HEK293 (cell line): ENCODE measurements around the gene KCNH5.

Experiments
- CTCF ChIA-PET: fragments of 350-600 bp; formaldehyde crosslinking; extraction: SDS; loops from one replicate; lab custom pipeline; 2021; ENCODE audit warnings: antibody characterized with exemption; lab: Yijun Ruan, JAX
- POLR2A ChIA-PET: fragments of 300-600 bp; formaldehyde crosslinking; extraction: SDS; loops from one replicate; lab custom pipeline; 2020; ENCODE audit warnings: antibody characterized with exemption, inconsistent platforms; lab: Yijun Ruan, JAX
- H3K27ac ChIP-seq: fragments of 200-500 bp; sonication (Bioruptor generic); 2 replicates; pipeline ENCODE4 v1.5.1; 2014; ENCODE audit warnings: low read depth, low read length, control low read depth, inconsistent platforms; ENCODE audit errors: extremely low read depth
- H3K36me3 ChIP-seq, 2 experiments: fragments of 200-500 bp in 1 of 2; sonication (Bioruptor generic) in 1 of 2; 1 replicate in 1 of 2; 2 replicates in 1 of 2; pipeline ENCODE4 v1.5.1; 2014 to 2017; ENCODE audit warnings: inconsistent platforms in 2 of 2, low read length in 2 of 2; ENCODE audit not compliant: control insufficient read depth in 2 of 2, insufficient read depth in 1 of 2
- H3K4me1 ChIP-seq: fragments of 200-500 bp; sonication (Bioruptor generic); 2 replicates; pipeline ENCODE4 v1.5.1; 2014; ENCODE audit warnings: mild to moderate bottlenecking, low read length, inconsistent platforms; ENCODE audit not compliant: control insufficient read depth, insufficient read depth
- H3K4me3 ChIP-seq: 2 replicates; pipeline ENCODE4 v1.5.1; 2011; ENCODE audit warnings: low read depth, mild to moderate bottlenecking, control low read depth, low read length, moderate library complexity
- H3K9me3 ChIP-seq: fragments of 200-500 bp; sonication (Bioruptor generic); 2 replicates; pipeline ENCODE4 v1.5.1; 2014; ENCODE audit warnings: low read depth, low read length, inconsistent platforms; ENCODE audit not compliant: control insufficient read depth, insufficient read depth
- GLIS2 ChIP-seq: fragments of 450-650 bp; formaldehyde crosslinking; IDR thresholded peaks from 2 replicates; pipeline ENCODE4 v1.5.1; 2016; ENCODE audit warnings: missing biosample characterization, missing genetic modification characterization
- HOXD13 ChIP-seq: sonication (generic); formaldehyde crosslinking; IDR thresholded peaks from 2 replicates; pipeline ENCODE4 v1.8.0; 2022; ENCODE audit warnings: missing genetic modification reagents, borderline replicate concordance
- KLF16 ChIP-seq: fragments of 450-650 bp; formaldehyde crosslinking; IDR thresholded peaks from 2 replicates; pipeline ENCODE4 v1.5.1; 2017; ENCODE audit warnings: missing biosample characterization, missing genetic modification characterization
- OSR2 ChIP-seq: fragments of 450-650 bp; formaldehyde crosslinking; IDR thresholded peaks from 2 replicates; pipeline ENCODE4 v1.5.1; 2016; ENCODE audit warnings: missing biosample characterization, missing genetic modification characterization
- REPIN1 ChIP-seq: fragments of 450-650 bp; formaldehyde crosslinking; IDR thresholded peaks from 2 replicates; pipeline ENCODE4 v1.5.1; 2017; ENCODE audit warnings: missing biosample characterization, missing genetic modification characterization, low read depth
- SCRT2 ChIP-seq: fragments of 450-650 bp; formaldehyde crosslinking; IDR thresholded peaks from 2 replicates; pipeline ENCODE4 v1.5.1; 2016; ENCODE audit warnings: missing biosample characterization, missing genetic modification characterization
- TSHZ1 ChIP-seq: fragments of 450-650 bp; formaldehyde crosslinking; IDR thresholded peaks from 2 replicates; pipeline ENCODE4 v1.5.1; 2016; ENCODE audit warnings: missing biosample characterization, missing genetic modification characterization, borderline replicate concordance
- ZBTB8A ChIP-seq: fragments of 450-650 bp; formaldehyde crosslinking; IDR thresholded peaks from 2 replicates; pipeline ENCODE4 v1.5.1; 2016; ENCODE audit warnings: missing biosample characterization, missing genetic modification characterization
- ZNF175 ChIP-seq: fragments of 450-650 bp; formaldehyde crosslinking; IDR thresholded peaks from 2 replicates; pipeline ENCODE4 v1.5.1; 2016; ENCODE audit warnings: missing biosample characterization, missing genetic modification characterization
- ZNF202 ChIP-seq: fragments of 450-650 bp; formaldehyde crosslinking; IDR thresholded peaks from 2 replicates; pipeline ENCODE4 v1.5.1; 2016; ENCODE audit warnings: missing biosample characterization, missing genetic modification characterization, borderline replicate concordance
- ZNF341 ChIP-seq: fragments of 450-650 bp; formaldehyde crosslinking; IDR thresholded peaks from 2 replicates; pipeline ENCODE4; 2016; ENCODE audit warnings: low read depth, missing biosample characterization, missing genetic modification characterization
- ZNF350 ChIP-seq: fragments of 450-650 bp; formaldehyde crosslinking; IDR thresholded peaks from 2 replicates; pipeline ENCODE4 v1.5.0; 2017; ENCODE audit warnings: missing biosample characterization, mild to moderate bottlenecking, missing genetic modification characterization
- ZNF366 ChIP-seq: fragments of 450-650 bp; formaldehyde crosslinking; conservative IDR thresholded peaks from 2 replicates; pipeline ENCODE4 v1.5.1; 2016; ENCODE audit warnings: missing biosample characterization, missing genetic modification characterization
- ZNF48 ChIP-seq: fragments of 450-650 bp; formaldehyde crosslinking; IDR thresholded peaks from 2 replicates; pipeline ENCODE4 v1.5.1; 2016; ENCODE audit warnings: missing biosample characterization, missing genetic modification characterization
- ZNF600 ChIP-seq: fragments of 450-650 bp; formaldehyde crosslinking; IDR thresholded peaks from 2 replicates; pipeline ENCODE4 v1.5.1; 2016; ENCODE audit warnings: missing biosample characterization, missing genetic modification characterization
- ZNF707 ChIP-seq: fragments of 450-650 bp; formaldehyde crosslinking; IDR thresholded peaks from 2 replicates; pipeline ENCODE4 v1.5.1; 2016; ENCODE audit warnings: missing biosample characterization, missing genetic modification characterization
- ZNF747 ChIP-seq: fragments of 450-650 bp; formaldehyde crosslinking; IDR thresholded peaks from 2 replicates; pipeline ENCODE4 v1.5.1; 2016; ENCODE audit warnings: missing biosample characterization, missing genetic modification characterization
- ZNF791 ChIP-seq: fragments of 450-650 bp; formaldehyde crosslinking; IDR thresholded peaks from 2 replicates; pipeline ENCODE4 v1.5.1; 2016; ENCODE audit warnings: missing biosample characterization, missing genetic modification characterization
- ZNF830 ChIP-seq: fragments of 450-650 bp; IDR thresholded peaks from 2 replicates; pipeline ENCODE4 v1.5.0; 2018; ENCODE audit warnings: missing biosample characterization, missing genetic modification characterization, low read depth, mild to moderate bottlenecking, moderate library complexity
- ZNF843 ChIP-seq: fragments of 450-650 bp; formaldehyde crosslinking; IDR thresholded peaks from 2 replicates; pipeline ENCODE4 v1.5.1; 2016; ENCODE audit warnings: missing biosample characterization, missing genetic modification characterization
- ZSCAN30 ChIP-seq: fragments of 450-650 bp; IDR thresholded peaks from 2 replicates; pipeline ENCODE4 v1.5.1; 2018; ENCODE audit warnings: missing biosample characterization, mild to moderate bottlenecking, missing genetic modification characterization, moderate library complexity
- TF ChIP-seq, protein P1 (sequence below): fragments of 450-650 bp; formaldehyde crosslinking; IDR thresholded peaks from 2 replicates; pipeline ENCODE4 v1.5.1; 2017; ENCODE audit warnings: missing biosample characterization, missing genetic modification characterization
- TF ChIP-seq, protein P2 (sequence below): fragments of 450-650 bp; formaldehyde crosslinking; IDR thresholded peaks from 2 replicates; pipeline ENCODE4 v1.5.1; 2016; ENCODE audit warnings: missing biosample characterization, missing genetic modification characterization
- TF ChIP-seq, protein P3 (sequence below): fragments of 450-650 bp; formaldehyde crosslinking; IDR thresholded peaks from 2 replicates; pipeline ENCODE4 v1.5.1; 2016; ENCODE audit warnings: missing biosample characterization, missing genetic modification characterization

KCNH5 gene, protein sequence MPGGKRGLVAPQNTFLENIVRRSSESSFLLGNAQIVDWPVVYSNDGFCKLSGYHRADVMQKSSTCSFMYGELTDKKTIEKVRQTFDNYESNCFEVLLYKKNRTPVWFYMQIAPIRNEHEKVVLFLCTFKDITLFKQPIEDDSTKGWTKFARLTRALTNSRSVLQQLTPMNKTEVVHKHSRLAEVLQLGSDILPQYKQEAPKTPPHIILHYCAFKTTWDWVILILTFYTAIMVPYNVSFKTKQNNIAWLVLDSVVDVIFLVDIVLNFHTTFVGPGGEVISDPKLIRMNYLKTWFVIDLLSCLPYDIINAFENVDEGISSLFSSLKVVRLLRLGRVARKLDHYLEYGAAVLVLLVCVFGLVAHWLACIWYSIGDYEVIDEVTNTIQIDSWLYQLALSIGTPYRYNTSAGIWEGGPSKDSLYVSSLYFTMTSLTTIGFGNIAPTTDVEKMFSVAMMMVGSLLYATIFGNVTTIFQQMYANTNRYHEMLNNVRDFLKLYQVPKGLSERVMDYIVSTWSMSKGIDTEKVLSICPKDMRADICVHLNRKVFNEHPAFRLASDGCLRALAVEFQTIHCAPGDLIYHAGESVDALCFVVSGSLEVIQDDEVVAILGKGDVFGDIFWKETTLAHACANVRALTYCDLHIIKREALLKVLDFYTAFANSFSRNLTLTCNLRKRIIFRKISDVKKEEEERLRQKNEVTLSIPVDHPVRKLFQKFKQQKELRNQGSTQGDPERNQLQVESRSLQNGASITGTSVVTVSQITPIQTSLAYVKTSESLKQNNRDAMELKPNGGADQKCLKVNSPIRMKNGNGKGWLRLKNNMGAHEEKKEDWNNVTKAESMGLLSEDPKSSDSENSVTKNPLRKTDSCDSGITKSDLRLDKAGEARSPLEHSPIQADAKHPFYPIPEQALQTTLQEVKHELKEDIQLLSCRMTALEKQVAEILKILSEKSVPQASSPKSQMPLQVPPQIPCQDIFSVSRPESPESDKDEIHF

DNA sequence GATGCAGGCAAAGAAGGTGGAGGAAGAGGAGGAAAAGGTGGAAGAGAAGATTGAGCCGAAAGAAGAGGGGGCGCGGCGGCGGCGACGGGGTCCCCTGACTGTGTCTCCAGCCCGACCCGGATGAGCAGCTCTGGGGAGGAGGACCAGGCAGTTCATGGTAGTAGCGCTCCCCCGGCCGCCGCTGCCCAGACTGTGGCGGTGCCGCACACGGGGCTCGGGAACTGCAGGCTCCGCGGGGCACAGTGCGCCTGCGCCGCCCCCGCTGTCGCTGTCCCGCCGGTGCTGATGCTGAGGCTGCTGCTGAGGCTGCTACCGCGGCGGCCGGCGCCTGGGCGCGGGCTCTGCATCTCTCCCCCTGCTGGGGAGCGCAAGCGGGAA, at the start of gene KCNH5:
Gene KCNH5 (minus strand): TSS at position 225 of the 378 bp plus-strand sequence. CDS start 272 bp downstream, outside the sequence.
- POLR2A ChIA-PET: no interaction called here
- Histone ChIP-seq H3K4me1 (no peaks in the 10 kb centered on the region; the same call in 1 of the 2 replicates), H3K4me3 (peak within 1 kb of the TSS; percentile 44), H3K36me3 (no peaks in the 10 kb centered on the region), H3K27ac (no peak within 1 kb of the TSS), H3K9me3 (no peaks in the 10 kb centered on the region)
- CTCF ChIA-PET: interaction anchor here (0.7 kb wide), 1 partner anchor 152 kb away, joined by 3 read pairs; no protein-coding TSS in a partner anchor
- TF ChIP-seq SCRT2 (tag by site-specific recombination) (no peak), HOXD13 (CRISPR knock-in tag) (no peak), ZBTB8A (tag by site-specific recombination) (no peak), ZNF175 (tag by site-specific recombination) (no peak), ZSCAN30 (tag by site-specific recombination) (no peak), ZNF707 (tag by site-specific recombination) (no peak), TSHZ1 (tag by site-specific recombination) (no peak), ZNF747 (tag by site-specific recombination) (no peak), ZNF843 (tag by site-specific recombination) (no peak), ZNF202 (tag by site-specific recombination) (no peak), OSR2 (0 out of 2 replicates have a peak, but pooled peaks have one; percentile 13), KLF16 (tag by site-specific recombination) (no peak), ZNF341 (tag by site-specific recombination) (peak; percentile 61; the same call in 1 of the 2 replicates), ZNF600 (tag by site-specific recombination) (peak; percentile 67; the same call in 1 of the 2 replicates), ZNF791 (no peak), ZNF830 (tag by site-specific recombination) (no peak), ZNF366 (tag by site-specific recombination) (no peak), ZNF350 (tag by site-specific recombination) (no peak), ZNF48 (no peak), REPIN1 (tag by site-specific recombination) (no peak), GLIS2 (peak; percentile 20; the same call in 1 of the 2 replicates)
- TF ChIP-seq, protein P1, sequence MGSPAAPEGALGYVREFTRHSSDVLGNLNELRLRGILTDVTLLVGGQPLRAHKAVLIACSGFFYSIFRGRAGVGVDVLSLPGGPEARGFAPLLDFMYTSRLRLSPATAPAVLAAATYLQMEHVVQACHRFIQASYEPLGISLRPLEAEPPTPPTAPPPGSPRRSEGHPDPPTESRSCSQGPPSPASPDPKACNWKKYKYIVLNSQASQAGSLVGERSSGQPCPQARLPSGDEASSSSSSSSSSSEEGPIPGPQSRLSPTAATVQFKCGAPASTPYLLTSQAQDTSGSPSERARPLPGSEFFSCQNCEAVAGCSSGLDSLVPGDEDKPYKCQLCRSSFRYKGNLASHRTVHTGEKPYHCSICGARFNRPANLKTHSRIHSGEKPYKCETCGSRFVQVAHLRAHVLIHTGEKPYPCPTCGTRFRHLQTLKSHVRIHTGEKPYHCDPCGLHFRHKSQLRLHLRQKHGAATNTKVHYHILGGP: no peak
- TF ChIP-seq, protein P2, sequence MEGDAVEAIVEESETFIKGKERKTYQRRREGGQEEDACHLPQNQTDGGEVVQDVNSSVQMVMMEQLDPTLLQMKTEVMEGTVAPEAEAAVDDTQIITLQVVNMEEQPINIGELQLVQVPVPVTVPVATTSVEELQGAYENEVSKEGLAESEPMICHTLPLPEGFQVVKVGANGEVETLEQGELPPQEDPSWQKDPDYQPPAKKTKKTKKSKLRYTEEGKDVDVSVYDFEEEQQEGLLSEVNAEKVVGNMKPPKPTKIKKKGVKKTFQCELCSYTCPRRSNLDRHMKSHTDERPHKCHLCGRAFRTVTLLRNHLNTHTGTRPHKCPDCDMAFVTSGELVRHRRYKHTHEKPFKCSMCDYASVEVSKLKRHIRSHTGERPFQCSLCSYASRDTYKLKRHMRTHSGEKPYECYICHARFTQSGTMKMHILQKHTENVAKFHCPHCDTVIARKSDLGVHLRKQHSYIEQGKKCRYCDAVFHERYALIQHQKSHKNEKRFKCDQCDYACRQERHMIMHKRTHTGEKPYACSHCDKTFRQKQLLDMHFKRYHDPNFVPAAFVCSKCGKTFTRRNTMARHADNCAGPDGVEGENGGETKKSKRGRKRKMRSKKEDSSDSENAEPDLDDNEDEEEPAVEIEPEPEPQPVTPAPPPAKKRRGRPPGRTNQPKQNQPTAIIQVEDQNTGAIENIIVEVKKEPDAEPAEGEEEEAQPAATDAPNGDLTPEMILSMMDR (tag by site-specific recombination): peak; percentile 11; the same call in 1 of the 2 replicates
- TF ChIP-seq, protein P3, sequence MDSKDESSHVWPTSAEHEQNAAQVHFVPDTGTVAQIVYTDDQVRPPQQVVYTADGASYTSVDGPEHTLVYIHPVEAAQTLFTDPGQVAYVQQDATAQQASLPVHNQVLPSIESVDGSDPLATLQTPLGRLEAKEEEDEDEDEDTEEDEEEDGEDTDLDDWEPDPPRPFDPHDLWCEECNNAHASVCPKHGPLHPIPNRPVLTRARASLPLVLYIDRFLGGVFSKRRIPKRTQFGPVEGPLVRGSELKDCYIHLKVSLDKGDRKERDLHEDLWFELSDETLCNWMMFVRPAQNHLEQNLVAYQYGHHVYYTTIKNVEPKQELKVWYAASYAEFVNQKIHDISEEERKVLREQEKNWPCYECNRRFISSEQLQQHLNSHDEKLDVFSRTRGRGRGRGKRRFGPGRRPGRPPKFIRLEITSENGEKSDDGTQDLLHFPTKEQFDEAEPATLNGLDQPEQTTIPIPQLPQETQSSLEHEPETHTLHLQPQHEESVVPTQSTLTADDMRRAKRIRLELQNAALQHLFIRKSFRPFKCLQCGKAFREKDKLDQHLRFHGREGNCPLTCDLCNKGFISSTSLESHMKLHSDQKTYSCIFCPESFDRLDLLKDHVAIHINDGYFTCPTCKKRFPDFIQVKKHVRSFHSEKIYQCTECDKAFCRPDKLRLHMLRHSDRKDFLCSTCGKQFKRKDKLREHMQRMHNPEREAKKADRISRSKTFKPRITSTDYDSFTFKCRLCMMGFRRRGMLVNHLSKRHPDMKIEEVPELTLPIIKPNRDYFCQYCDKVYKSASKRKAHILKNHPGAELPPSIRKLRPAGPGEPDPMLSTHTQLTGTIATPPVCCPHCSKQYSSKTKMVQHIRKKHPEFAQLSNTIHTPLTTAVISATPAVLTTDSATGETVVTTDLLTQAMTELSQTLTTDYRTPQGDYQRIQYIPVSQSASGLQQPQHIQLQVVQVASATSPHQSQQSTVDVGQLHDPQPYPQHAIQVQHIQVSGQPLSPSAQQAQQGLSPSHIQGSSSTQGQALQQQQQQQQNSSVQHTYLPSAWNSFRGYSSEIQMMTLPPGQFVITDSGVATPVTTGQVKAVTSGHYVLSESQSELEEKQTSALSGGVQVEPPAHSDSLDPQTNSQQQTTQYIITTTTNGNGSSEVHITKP: 0 out of 2 replicates have a peak, but pooled peaks have one; percentile 35
